Peyer's patch (tissue), 4 donors: ENCODE measurements around the gene GCDH.

Source experiments
- CTCF ChIP-seq, 6 experiments: fragments of 450-650 bp in 4 of 6; fragments of 200-600 bp in 2 of 6; sonication (generic) in 1 of 6; IDR thresholded peaks; one replicate each; pipeline ENCODE4 v1.5.1; 2017 to 2019; ENCODE audit warnings: antibody characterized with exemption in 6 of 6, mild to moderate bottlenecking in 3 of 6, moderate library complexity in 1 of 6
- POLR2A ChIP-seq, 2 donors: fragments of 450-650 bp; IDR thresholded peaks; one replicate each; pipeline ENCODE4 v1.5.1; 2017; ENCODE audit warnings: antibody characterized with exemption in 2 of 2, mild to moderate bottlenecking in 2 of 2, moderate library complexity in 2 of 2

- TF ChIP-seq CTCF (IDR thresholded peaks at IDR 0.05) = no peak
- TF ChIP-seq POLR2A (IDR thresholded peaks at IDR 0.05) = no peak
These were observed 2.9 kb upstream of the GCDH start for GRCh38 chr19:12888006-12888603.
